Measurements from ENCODE around the gene KCNQ4. TPM values are rescaled to one million over a fixed set of nuclear protein-coding genes. Genes with fewer than 3 reads are reported as not detected.

KCNQ4 gene
- total and polyA plus RNA-seq, 2 of the 13 experiments (the other 11 are each of a cell fraction or from before 2014, with no cell fraction given), result 0.02 to 0.09 TPM

DNA sequence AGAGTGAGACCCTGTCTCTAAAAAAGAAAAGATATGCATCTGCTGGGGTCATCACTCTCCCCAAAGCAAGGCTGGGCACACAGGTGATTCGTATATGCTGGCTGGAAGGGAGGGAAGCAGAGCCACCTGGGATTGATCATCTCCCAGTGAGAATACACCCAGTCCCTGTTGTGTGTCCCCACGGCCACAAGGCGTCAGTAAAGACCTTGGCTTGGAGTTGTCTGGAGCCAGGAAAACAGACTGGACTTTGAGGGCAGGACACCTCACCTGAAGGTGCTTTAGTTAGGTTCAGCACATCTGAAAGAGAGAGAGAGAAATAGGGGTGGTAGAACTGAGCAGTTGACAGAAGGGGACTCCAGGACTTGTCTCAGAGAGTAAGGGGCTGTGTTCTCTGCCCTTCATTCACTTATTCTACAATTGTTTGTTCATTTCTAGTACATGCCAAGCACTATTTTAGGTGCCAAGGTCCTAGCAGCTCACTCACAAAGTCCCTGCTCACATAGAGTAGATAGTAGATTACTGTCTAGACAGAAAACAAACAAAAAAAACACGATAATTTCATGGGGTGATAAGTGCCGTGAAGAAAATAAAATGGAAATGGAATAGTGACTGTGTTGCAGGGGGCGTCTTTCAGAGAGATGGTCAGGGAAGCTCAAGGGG lies 65.1 kb downstream of the KCNQ4 start (continued):
- TF ChIP-seq, protein P1, sequence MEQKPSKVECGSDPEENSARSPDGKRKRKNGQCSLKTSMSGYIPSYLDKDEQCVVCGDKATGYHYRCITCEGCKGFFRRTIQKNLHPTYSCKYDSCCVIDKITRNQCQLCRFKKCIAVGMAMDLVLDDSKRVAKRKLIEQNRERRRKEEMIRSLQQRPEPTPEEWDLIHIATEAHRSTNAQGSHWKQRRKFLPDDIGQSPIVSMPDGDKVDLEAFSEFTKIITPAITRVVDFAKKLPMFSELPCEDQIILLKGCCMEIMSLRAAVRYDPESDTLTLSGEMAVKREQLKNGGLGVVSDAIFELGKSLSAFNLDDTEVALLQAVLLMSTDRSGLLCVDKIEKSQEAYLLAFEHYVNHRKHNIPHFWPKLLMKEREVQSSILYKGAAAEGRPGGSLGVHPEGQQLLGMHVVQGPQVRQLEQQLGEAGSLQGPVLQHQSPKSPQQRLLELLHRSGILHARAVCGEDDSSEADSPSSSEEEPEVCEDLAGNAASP (CRISPR knock-in tag; IDR thresholded peaks at IDR 0.05; ENCODE audit: borderline replicate concordance), result 0 out of 2 replicates have a peak, but pooled peaks have one; percentile 28
- TF ChIP-seq HHEX (CRISPR knock-in tag; IDR thresholded peaks at IDR 0.05) (no peak), KDM5A (IDR thresholded peaks at IDR 0.05; ENCODE audit: borderline replicate concordance, low read length) (no peak), ZNF543 (CRISPR knock-in tag; IDR thresholded peaks at IDR 0.05) (no peak), FOXO1 (CRISPR knock-in tag; IDR thresholded peaks at IDR 0.05) (peak; percentile 36; the same call in 1 of the 2 replicates), FOXK1 (CRISPR knock-in tag; IDR thresholded peaks at IDR 0.05; ENCODE audit: borderline replicate concordance, low read depth) (peak; percentile 38; the same call in 1 of the 2 replicates), IRF2 (CRISPR knock-in tag; IDR thresholded peaks at IDR 0.05) (0 out of 2 replicates have a peak, but pooled peaks have one; percentile 24), PAF1 (CRISPR knock-in tag; IDR thresholded peaks at IDR 0.05) (no peak), U2AF1 (optimal IDR thresholded peaks at IDR 0.05; ENCODE audit: low read depth, low read length) (no peak), KDM6A (CRISPR knock-in tag; IDR thresholded peaks at IDR 0.05; ENCODE audit: low read depth) (0 out of 2 replicates have a peak, but pooled peaks have one; percentile 29), ZNF737 (CRISPR knock-in tag; IDR thresholded peaks at IDR 0.05; ENCODE audit: borderline replicate concordance) (no peak), SAP130 (CRISPR knock-in tag; IDR thresholded peaks at IDR 0.05; ENCODE audit: low read depth) (0 out of 2 replicates have a peak, but pooled peaks have one; percentile 9), MATR3 (CRISPR knock-in tag; IDR thresholded peaks at IDR 0.05) (no peak), MYC (CRISPR knock-in tag; IDR thresholded peaks at IDR 0.05; ENCODE audit: borderline replicate concordance) (no peak), RAD21 (CRISPR knock-in tag; IDR thresholded peaks at IDR 0.05) (peak; percentile 91), ERF (CRISPR knock-in tag; IDR thresholded peaks at IDR 0.05) (peak; percentile 34; the same call in 1 of the 2 replicates), RXRB (CRISPR knock-in tag; IDR thresholded peaks at IDR 0.05; ENCODE audit: borderline replicate concordance) (peak; percentile 36; the same call in 1 of the 2 replicates), KDM2A (CRISPR knock-in tag; IDR thresholded peaks at IDR 0.05; ENCODE audit: borderline replicate concordance, low read depth) (peak; percentile 66), HNRNPUL1 (IDR thresholded peaks at IDR 0.05; ENCODE audit: low read depth, low read length) (no peak)
- TF ChIP-seq, protein P2, sequence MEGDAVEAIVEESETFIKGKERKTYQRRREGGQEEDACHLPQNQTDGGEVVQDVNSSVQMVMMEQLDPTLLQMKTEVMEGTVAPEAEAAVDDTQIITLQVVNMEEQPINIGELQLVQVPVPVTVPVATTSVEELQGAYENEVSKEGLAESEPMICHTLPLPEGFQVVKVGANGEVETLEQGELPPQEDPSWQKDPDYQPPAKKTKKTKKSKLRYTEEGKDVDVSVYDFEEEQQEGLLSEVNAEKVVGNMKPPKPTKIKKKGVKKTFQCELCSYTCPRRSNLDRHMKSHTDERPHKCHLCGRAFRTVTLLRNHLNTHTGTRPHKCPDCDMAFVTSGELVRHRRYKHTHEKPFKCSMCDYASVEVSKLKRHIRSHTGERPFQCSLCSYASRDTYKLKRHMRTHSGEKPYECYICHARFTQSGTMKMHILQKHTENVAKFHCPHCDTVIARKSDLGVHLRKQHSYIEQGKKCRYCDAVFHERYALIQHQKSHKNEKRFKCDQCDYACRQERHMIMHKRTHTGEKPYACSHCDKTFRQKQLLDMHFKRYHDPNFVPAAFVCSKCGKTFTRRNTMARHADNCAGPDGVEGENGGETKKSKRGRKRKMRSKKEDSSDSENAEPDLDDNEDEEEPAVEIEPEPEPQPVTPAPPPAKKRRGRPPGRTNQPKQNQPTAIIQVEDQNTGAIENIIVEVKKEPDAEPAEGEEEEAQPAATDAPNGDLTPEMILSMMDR (CRISPR knock-in tag; IDR thresholded peaks at IDR 0.05), result peak; percentile 98
- TF ChIP-seq, protein P3, sequence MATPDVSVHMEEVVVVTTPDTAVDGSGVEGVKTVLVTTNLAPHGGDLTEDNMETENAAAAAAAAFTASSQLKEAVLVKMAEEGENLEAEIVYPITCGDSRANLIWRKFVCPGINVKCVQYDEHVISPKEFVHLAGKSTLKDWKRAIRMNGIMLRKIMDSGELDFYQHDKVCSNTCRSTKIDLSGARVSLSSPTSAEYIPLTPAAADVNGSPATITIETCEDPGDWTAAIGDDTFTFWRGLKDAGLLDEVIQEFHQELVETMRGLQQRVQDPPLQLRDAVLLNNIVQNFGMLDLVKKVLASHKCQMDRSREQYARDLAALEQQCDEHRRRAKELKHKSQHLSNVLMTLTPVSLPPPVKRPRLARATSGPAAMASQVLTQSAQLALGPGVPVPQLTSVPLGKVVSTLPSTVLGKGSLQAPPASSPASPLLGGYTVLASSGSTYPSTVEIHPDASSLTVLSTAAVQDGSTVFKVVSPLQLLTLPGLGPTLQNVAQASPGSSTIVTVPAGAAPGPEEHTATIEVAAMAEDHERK (CRISPR knock-in tag; IDR thresholded peaks at IDR 0.05; ENCODE audit: low read depth), result no peak
- TF ChIP-seq, protein P4, sequence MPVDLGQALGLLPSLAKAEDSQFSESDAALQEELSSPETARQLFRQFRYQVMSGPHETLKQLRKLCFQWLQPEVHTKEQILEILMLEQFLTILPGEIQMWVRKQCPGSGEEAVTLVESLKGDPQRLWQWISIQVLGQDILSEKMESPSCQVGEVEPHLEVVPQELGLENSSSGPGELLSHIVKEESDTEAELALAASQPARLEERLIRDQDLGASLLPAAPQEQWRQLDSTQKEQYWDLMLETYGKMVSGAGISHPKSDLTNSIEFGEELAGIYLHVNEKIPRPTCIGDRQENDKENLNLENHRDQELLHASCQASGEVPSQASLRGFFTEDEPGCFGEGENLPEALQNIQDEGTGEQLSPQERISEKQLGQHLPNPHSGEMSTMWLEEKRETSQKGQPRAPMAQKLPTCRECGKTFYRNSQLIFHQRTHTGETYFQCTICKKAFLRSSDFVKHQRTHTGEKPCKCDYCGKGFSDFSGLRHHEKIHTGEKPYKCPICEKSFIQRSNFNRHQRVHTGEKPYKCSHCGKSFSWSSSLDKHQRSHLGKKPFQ (CRISPR knock-in tag; IDR thresholded peaks at IDR 0.05; ENCODE audit: insufficient replicate concordance), result no peak

All from HepG2 (cell line).